ENCODE data around the gene ZBTB7A.

GRCh38 chr19:4042064-4042730 is 24.5 kb downstream of the ZBTB7A start:
- TF ChIP-seq POLR2A (IDR thresholded peaks at IDR 0.05) (no peak), CTCF (IDR thresholded peaks at IDR 0.05) (no peak)

All from esophagus squamous epithelium (tissue), 4 donors.